Stimulated activated CD8-positive, alpha-beta memory T cell treated with anti-CD3 and anti-CD28 coated beads, Interleukin-7, amount 100 ng/mL, for 4 hours (primary cell): ENCODE data around the gene HMGCL.
A peak's percentile ranks its signal among the peaks of the same experiment; 100 is the strongest.
"Not testable (repeated sequence)": the region's sequence is repeated elsewhere in the genome, so short reads cannot be mapped to it uniquely, and the experiment has no call there.

Experiments used
- DNase-seq, 2 donors: peaks; one replicate each; pipeline ENCODE4 v3.0.0-alpha.2; 2020; ENCODE audit warnings: low read depth in 2 of 2

Gene HMGCL

GRCh38 chr1:23798662-23799142 is 26.5 kb downstream of the HMGCL start:
- DNase-seq, result no peak

- no peak for DNase-seq
Observed at GRCh38 chr1:23797478-23798448, 27.5 kb downstream of the HMGCL start.

DNA sequence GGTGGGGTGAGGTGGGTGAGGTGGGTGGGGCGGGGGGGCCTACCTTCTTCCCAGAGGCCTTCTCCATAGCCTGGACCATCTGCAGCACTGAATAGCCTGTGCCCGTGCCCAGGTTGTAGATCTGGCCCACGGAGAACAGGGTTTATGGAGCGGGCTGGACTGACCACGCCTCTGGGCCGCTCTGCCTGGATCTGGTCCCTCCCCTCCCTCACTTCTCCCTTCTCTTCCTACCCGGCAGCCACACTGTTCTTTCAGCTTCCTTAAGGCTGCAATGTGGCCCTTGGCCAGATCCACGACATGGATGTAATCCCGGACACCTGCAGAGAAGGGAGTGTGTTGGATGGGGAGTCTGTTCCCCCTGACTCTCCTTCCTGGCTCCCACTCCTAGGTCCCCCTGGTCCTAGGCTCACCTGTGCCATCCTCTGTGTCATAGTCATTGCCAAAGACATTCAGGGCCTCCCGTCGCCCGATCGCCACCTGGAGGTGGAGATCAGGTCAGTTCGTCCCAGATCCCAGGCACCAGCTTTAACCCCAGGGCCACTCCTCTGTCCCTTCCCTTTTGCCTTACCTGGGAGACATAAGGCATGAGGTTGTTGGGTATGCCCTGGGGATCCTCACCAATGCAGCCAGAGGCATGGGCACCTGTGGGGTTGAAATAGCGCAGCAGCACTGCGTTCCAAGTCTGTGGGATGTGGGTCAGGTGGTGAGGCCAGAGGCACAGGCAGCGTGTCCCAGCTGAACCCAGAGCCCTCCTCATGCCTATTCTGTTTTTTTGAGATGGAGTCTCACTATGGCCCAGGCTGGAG is 28.6 kb downstream of the HMGCL start:
- no peak for DNase-seq

GRCh38 chr1:23795676-23796465 is 29.4 kb downstream of the HMGCL start:
- no peak for DNase-seq

DNA sequence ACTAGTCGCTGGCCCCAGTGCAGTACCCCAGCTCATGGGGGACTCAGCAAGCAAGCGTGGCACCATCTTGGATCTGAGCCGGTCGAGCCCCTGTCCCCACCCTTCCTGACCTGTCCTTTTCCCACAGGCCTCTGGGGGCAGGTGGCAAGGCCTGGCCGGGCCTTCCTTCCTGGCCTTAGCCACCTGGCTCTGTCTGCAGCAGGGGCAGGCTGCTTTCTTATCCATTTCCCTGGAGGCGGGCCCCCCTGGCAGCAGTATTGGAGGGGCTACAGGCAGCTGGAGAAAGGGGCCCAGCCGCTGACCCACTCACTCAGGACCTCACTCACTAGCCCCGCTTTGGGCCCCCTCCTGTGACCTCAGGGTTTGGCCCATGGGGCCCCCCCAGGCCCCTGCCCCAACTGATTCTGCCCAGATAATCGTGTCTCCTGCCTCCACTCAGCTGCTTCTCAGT is 30.5 kb downstream of the HMGCL start:
- DNase-seq, result not testable (repeated sequence)

GRCh38 chr1:23793861-23794731 is 31.1 kb downstream of the HMGCL start:
- DNase-seq, result no peak

GRCh38 chr1:23793018-23793781 is 32.0 kb downstream of the HMGCL start:
- DNase-seq, result no peak

DNA sequence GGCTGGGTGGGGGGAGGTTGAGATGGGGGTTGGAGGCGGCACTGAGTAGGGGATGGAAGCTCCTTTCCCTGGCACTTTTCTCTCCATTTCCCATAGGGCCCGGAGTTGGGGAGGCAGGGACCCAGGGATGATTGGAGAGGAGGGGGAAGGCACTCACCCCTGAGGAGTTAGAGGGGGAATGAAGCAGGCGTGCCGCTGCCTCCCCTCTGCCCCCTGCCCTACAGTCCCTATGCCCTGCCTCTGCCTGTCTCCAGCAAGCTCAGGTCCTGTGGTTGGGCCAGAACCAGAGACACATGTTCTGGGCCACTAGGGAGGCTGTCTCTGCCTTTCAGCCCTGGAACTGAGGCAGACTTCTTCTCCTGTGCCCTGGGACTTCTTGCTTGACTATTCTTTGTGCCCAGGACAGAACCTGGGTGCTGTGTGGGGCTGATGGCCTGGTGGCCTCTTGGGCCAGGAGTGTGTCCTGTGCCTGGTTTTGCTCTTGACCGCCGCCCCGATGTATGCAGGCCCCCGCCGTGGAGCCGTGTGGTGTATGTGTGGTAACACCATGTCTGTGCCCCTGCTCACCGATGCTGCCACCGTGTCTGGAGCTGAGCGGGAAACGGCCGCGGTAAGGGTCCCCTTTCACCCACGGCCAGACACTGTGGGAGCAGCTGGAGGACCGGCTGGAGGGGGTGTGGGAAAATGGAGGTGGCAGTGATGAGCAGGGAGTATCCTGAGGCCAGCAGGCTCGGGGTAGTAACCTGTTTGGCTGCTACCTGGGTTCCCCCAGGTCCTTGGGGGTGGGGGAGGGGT is 32.9 kb downstream of the HMGCL start:
- DNase-seq, result no peak

GRCh38 chr1:23791516-23792047 is 33.6 kb downstream of the HMGCL start:
- DNase-seq, result no peak

DNA sequence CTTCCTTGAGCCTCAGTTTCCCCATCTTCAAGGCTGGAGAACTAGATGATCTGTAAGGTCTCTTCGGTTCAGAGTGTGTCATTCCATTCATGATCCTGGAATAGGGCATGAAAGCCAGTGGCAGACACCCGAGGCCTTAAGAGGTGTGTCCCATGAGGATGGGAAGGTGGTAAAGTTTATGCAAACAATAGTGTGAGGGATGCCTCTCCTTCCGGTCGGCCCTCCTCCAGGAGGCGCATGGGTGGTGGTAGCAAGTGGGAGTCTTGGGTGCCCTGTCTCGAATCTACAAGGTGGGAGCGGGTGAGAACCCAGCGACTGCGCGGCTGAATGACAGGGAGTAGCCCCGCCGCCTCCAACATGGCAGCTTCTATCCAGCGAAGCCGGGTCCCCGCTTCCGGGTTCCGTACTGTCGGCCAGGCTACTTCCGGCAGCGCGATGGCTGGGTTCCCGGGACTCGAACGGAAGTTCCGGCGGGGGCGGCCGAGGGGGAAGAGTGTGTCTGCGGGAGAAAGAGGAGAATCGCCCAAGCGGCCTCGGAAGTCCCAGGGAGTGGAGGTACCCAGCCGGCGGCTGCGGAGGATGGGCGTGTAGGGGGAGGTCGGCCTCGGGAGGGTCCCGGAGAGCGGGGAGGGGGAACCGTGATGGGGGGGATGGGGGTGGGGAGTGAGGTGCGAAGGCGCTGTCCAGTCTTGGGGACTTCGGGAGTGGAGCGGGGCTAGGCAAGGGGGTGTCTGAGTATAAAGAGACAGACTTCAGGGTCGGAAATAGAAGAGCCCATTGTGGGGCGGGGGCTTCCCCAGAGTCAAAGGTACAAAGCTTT is 34.3 kb downstream of the HMGCL start, which contains the start of gene LYPLA2:
TSS of gene LYPLA2 (plus strand) at position 450 of the 820 bp plus-strand sequence. CDS start 1,538 bp downstream, outside the sequence.
- peak; percentile 74 to 78 for DNase-seq

- no peak for DNase-seq
Observed at GRCh38 chr1:23788695-23789094, 36.5 kb downstream of the HMGCL start.

- no peak for DNase-seq
Observed at GRCh38 chr1:23787701-23788100, 37.5 kb downstream of the HMGCL start.

- DNase-seq, result no peak
Observed at GRCh38 chr1:23784846-23785245, 40.4 kb downstream of the HMGCL start.

DNA sequence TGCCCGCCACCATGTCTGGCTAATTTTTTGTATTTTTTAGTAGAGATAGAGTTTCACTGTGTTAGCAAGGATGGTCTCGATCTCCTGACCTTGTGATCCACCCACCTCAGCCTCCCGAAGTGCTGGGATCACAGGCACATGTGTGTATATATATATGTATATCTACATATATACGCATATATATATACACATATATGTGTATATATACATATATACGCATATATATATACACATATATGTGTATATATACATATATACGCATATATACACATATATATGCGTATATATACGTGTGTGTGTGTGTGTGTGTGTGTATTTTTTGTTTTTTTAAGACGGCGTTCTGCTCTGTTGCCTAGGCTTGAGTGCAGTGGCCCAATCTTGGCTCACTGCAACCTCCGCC is 42.1 kb downstream of the HMGCL start:
- not testable (repeated sequence) for DNase-seq

DNA sequence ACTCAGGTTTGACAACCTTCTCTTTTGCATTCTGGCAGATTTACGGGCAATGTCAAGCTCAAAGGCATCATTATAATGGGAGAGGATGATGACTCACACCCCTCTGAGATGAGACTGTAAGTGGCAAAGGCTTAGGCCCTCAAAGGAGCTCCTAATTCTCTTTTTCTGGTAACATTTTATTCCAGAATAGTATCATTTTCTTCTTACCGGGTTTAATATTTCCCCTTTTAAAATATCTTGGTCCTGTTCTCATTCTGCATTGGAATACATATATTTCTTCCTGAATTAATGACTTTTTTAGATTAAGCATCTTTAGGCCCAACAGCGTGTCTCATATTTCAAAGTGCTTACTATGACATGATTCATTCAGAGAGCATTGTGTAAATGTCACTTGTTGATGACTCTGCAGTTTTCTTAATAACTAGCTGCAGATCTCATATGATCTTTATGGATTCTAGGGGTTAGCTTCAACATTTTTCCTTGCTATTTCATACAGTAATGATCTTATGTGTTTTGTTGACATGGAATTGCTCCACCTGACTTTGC is 45.3 kb downstream of the HMGCL start:
- no peak for DNase-seq

GRCh38 chr1:23777979-23778814 is 47.0 kb downstream of the HMGCL start, which contains the start of gene PITHD1:
Gene PITHD1 (plus strand): TSS chr1:23778418. CDS start chr1:23778516, 98 bp downstream.
- DNase-seq, result peak; percentile 59 to 72
